WTC11 (cell line): ENCODE measurements around the gene ZBTB24. TPM values are rescaled to one million over a fixed set of nuclear protein-coding genes. Genes with fewer than 3 reads are reported as not detected.

Experiments used
- ATAC-seq: fragments of 200-7000 bp; cut with Tn5 transposase; 2 replicates; pipeline ENCODE4 v1.10.0; 2021; ENCODE audit warnings: mild to moderate bottlenecking, moderate library complexity
- CTCF ChIA-PET: fragments of 300-600 bp; sonication (Branson Sonifier 250); formaldehyde crosslinking; loops from one replicate; lab custom pipeline; 2021; ENCODE audit warnings: antibody characterized with exemption; lab: Charles Lee
- POLR2A ChIA-PET: fragments of 350-600 bp; sonication (Branson Sonifier 250); formaldehyde crosslinking; loops from one replicate; lab custom pipeline; 2021; ENCODE audit warnings: antibody characterized with exemption; lab: Charles Lee
- DNase-seq: peaks from one replicate; pipeline ENCODE4 v3.0.0; 2021; ENCODE audit warnings: low spot score
- H3K27ac Mint-ChIP-seq: 2 replicates; pipeline ENCODE4 v1.8.0; 2021; ENCODE audit warnings: mixed read lengths
- H3K27me3 Mint-ChIP-seq: 2 replicates; pipeline ENCODE4 v1.8.0; 2021; ENCODE audit warnings: low read depth, mild to moderate bottlenecking, moderate library complexity, mixed read lengths
- H3K36me3 Mint-ChIP-seq: 2 replicates; pipeline ENCODE4 v1.8.0; 2021; ENCODE audit warnings: mixed read lengths
- H3K4me1 Mint-ChIP-seq: 2 replicates; pipeline ENCODE4 v1.8.0; 2022; ENCODE audit warnings: mixed read lengths
- H3K4me3 Mint-ChIP-seq: 2 replicates; pipeline ENCODE4 v1.8.0; 2021; ENCODE audit warnings: mild to moderate bottlenecking, moderate library complexity, mixed read lengths
- H3K9me3 Mint-ChIP-seq: 2 replicates; pipeline ENCODE4 v1.8.0; 2021; ENCODE audit warnings: mixed read lengths
- ATF6 ChIP-seq: sonication (generic); formaldehyde crosslinking; IDR thresholded peaks from 2 replicates; pipeline ENCODE4 v1.8.1; 2023; ENCODE audit warnings: mild to moderate bottlenecking, missing genetic modification reagents
- E2F1 ChIP-seq: sonication (generic); formaldehyde crosslinking; IDR thresholded peaks from 2 replicates; pipeline ENCODE4 v1.8.0; 2022; ENCODE audit warnings: mild to moderate bottlenecking, missing genetic modification reagents
- FOXJ3 ChIP-seq: sonication (generic); formaldehyde crosslinking; IDR thresholded peaks from 2 replicates; pipeline ENCODE4 v1.9.0; 2021; ENCODE audit warnings: missing genetic modification reagents, mild to moderate bottlenecking, borderline replicate concordance
- FOXP4 ChIP-seq: sonication (generic); formaldehyde crosslinking; IDR thresholded peaks from 2 replicates; pipeline ENCODE4 v1.8.0; 2022; ENCODE audit warnings: mild to moderate bottlenecking, missing genetic modification reagents
- IRF1 ChIP-seq: sonication (generic); formaldehyde crosslinking; IDR thresholded peaks from 2 replicates; pipeline ENCODE4 v1.8.0; 2023; ENCODE audit warnings: missing genetic modification reagents
- JAZF1 ChIP-seq: fragments of 250-450 bp; sonication (Bioruptor Pico); IDR thresholded peaks from 2 replicates; pipeline ENCODE4 v1.9.0; 2021; ENCODE audit warnings: moderate library complexity, mild to moderate bottlenecking, inconsistent platforms
- MLX ChIP-seq: sonication (generic); formaldehyde crosslinking; IDR thresholded peaks from 2 replicates; pipeline ENCODE4 v1.8.1; 2023; ENCODE audit warnings: mild to moderate bottlenecking, missing genetic modification reagents, moderate library complexity
- NR2C2 ChIP-seq: sonication (generic); formaldehyde crosslinking; IDR thresholded peaks from 2 replicates; pipeline ENCODE4 v1.8.0; 2022; ENCODE audit warnings: mild to moderate bottlenecking, missing genetic modification reagents
- PREB ChIP-seq: sonication (generic); formaldehyde crosslinking; IDR thresholded peaks from 2 replicates; pipeline ENCODE4 v1.8.1; 2022; ENCODE audit warnings: mild to moderate bottlenecking, missing genetic modification reagents, moderate library complexity, borderline replicate concordance
- RORB ChIP-seq: fragments of 250-450 bp; sonication (Bioruptor Pico); IDR thresholded peaks from 2 replicates; pipeline ENCODE4 v1.9.0; 2021; ENCODE audit warnings: mild to moderate bottlenecking
- SMAD4 ChIP-seq: sonication (generic); formaldehyde crosslinking; IDR thresholded peaks from 2 replicates; pipeline ENCODE4 v1.8.0; 2022; ENCODE audit warnings: mild to moderate bottlenecking, missing genetic modification reagents
- USF1 ChIP-seq: sonication (generic); formaldehyde crosslinking; IDR thresholded peaks from 2 replicates; pipeline ENCODE4 v1.8.0; 2022; ENCODE audit warnings: mild to moderate bottlenecking, missing genetic modification reagents
- ZNF121 ChIP-seq: sonication (generic); formaldehyde crosslinking; IDR thresholded peaks from 2 replicates; pipeline ENCODE4 v1.8.0; 2023; ENCODE audit warnings: missing genetic modification reagents
- ZNF263 ChIP-seq: sonication (generic); formaldehyde crosslinking; IDR thresholded peaks from 2 replicates; pipeline ENCODE4 v1.8.1; 2022; ENCODE audit warnings: low read depth, mild to moderate bottlenecking, moderate library complexity, missing genetic modification reagents
- ZNF416 ChIP-seq: fragments of 250-450 bp; sonication (Bioruptor Pico); IDR thresholded peaks from 2 replicates; pipeline ENCODE4 v1.9.0; 2021; ENCODE audit warnings: mild to moderate bottlenecking, inconsistent platforms
- ZNF425 ChIP-seq: fragments of 250-450 bp; sonication (Bioruptor Pico); conservative IDR thresholded peaks from 2 replicates; pipeline ENCODE4 v1.9.0; 2021; ENCODE audit warnings: mild to moderate bottlenecking
- ZNF532 ChIP-seq: fragments of 250-450 bp; sonication (Bioruptor Pico); IDR thresholded peaks from 2 replicates; pipeline ENCODE4 v1.9.0; 2021; ENCODE audit warnings: mild to moderate bottlenecking, borderline replicate concordance
- ZNF671 ChIP-seq: fragments of 250-450 bp; sonication (Bioruptor Pico); IDR thresholded peaks from 2 replicates; pipeline ENCODE4 v1.8.0; 2021; ENCODE audit warnings: mild to moderate bottlenecking
- total RNA-seq: library from RNA; stranded (reverse); gene quantifications from 3 replicates; pipeline ENCODE4 v1.2.3, GENCODE V29; 2021

Gene ZBTB24
- total RNA-seq, 1 experiment from 2014 or later = 14.7 TPM

GRCh38 chr6:109490713-109491112, 7.7 kb upstream of the ZBTB24 start (continued):
- TF ChIP-seq FOXP4 (CRISPR knock-in tag) (no peak), USF1 (CRISPR knock-in tag) (no peak), FOXJ3 (CRISPR knock-in tag) (no peak), ZNF263 (CRISPR knock-in tag) (no peak), E2F1 (CRISPR knock-in tag) (no peak)

- Mint-ChIP-seq H3K4me1 (peaks cover 41% of the 10 kb centered on the region), H3K4me3 (no peak overlapping the region), H3K9me3 (no peaks in the 10 kb centered on the region), H3K36me3 (no peaks in the 10 kb centered on the region), H3K27me3 (no peaks in the 10 kb centered on the region; the same call in 1 of the 2 replicates), H3K27ac (no peak overlapping the region)
- TF ChIP-seq FOXJ3 (CRISPR knock-in tag) (no peak), JAZF1 (CRISPR knock-in tag) (no peak), ZNF121 (no peak), IRF1 (no peak), MLX (CRISPR knock-in tag) (no peak)
- DNase-seq (no peak), ATAC-seq (no peak)
- POLR2A ChIA-PET = no interaction called here
- CTCF ChIA-PET = no interaction called here
Measured at GRCh38 chr6:109488001-109488400, 5.0 kb upstream of the ZBTB24 start.

GRCh38 chr6:109486068-109486467, 3.0 kb upstream of the ZBTB24 start:
- Mint-ChIP-seq H3K4me1 (peaks cover 41% of the 10 kb centered on the region), H3K4me3 (no peak overlapping the region), H3K27me3 (no peaks in the 10 kb centered on the region; the same call in 1 of the 2 replicates), H3K36me3 (peaks cover 10% of the 10 kb centered on the region), H3K9me3 (no peaks in the 10 kb centered on the region), H3K27ac (no peak overlapping the region)
- POLR2A ChIA-PET = no interaction called here
- ATAC-seq (no peak), DNase-seq (no peak)
- CTCF ChIA-PET = interaction anchor here (3.1 kb wide), 1 partner anchor 45 kb away, joined by 10 read pairs; the partner anchor contains the start of genes PPIL6 and SMPD2
- TF ChIP-seq ZNF671 (CRISPR knock-in tag) = no peak
- TF ChIP-seq PREB = no peak
- no peak for TF ChIP-seq SMAD4 (CRISPR knock-in tag)
- TF ChIP-seq ZNF532 = no peak
- TF ChIP-seq RORB = no peak
- no peak for TF ChIP-seq ATF6 (CRISPR knock-in tag)
- no peak for TF ChIP-seq ZNF425 (CRISPR knock-in tag)
- no peak for TF ChIP-seq ZNF416 (CRISPR knock-in tag)
- no peak for TF ChIP-seq NR2C2 (CRISPR knock-in tag)
